Liver (tissue), 9 donors: Measurements from ENCODE around the gene FGFBP2. TPM values are rescaled to one million over a fixed set of nuclear protein-coding genes. Genes with fewer than 3 reads are reported as not detected.

ENCODE experiments used
- DNase-seq: peaks from one replicate; pipeline ENCODE4 v3.0.0-alpha.2; 2017; ENCODE audit warnings: low spot score
- H3K27ac ChIP-seq, 2 donors: one replicate each; pipeline ENCODE4 v1.7.0; 2013; ENCODE audit warnings: inconsistent platforms in 2 of 2, low read length in 2 of 2, control low read depth in 1 of 2, low read depth in 1 of 2, mild to moderate bottlenecking in 1 of 2
- H3K27me3 ChIP-seq, 4 donors: one replicate each; pipeline versions ENCODE4 v1.6.1 to v1.7.0; 2013; ENCODE audit warnings: low read length in 3 of 4, inconsistent platforms in 1 of 4, mild to moderate bottlenecking in 1 of 4, moderate library complexity in 1 of 4; ENCODE audit not compliant: control insufficient read depth in 4 of 4, insufficient read depth in 4 of 4
- H3K36me3 ChIP-seq, 4 donors: one replicate each; pipeline versions ENCODE4 v1.6.1 to v1.7.0; 2013; ENCODE audit warnings: low read length in 3 of 4, mild to moderate bottlenecking in 3 of 4, low read depth in 1 of 4, moderate library complexity in 1 of 4; ENCODE audit not compliant: control insufficient read depth in 4 of 4, insufficient read depth in 3 of 4
- H3K4me1 ChIP-seq, 4 donors: one replicate each; pipeline versions ENCODE4 v1.6.1 to v1.7.0; 2013; ENCODE audit warnings: low read length in 3 of 4, mild to moderate bottlenecking in 3 of 4, moderate library complexity in 1 of 4; ENCODE audit not compliant: control insufficient read depth in 4 of 4, insufficient read depth in 4 of 4
- H3K4me3 ChIP-seq, 3 donors: one replicate each; pipeline versions ENCODE4 v1.6.1 to v1.7.0; 2013; ENCODE audit warnings: low read length in 3 of 3, control low read depth in 1 of 3, low read depth in 1 of 3, mild to moderate bottlenecking in 1 of 3
- H3K9ac ChIP-seq, 2 donors: one replicate each; pipeline ENCODE4 v1.7.0; 2013; ENCODE audit warnings: low read length in 2 of 2, mild to moderate bottlenecking in 2 of 2, moderate library complexity in 2 of 2, control low read depth in 1 of 2, low read depth in 1 of 2
- H3K9me3 ChIP-seq, 4 donors: one replicate each; pipeline versions ENCODE4 v1.6.1 to v1.7.0; 2013; ENCODE audit warnings: low read length in 3 of 4; ENCODE audit not compliant: control insufficient read depth in 4 of 4
- FOXA1 ChIP-seq: IDR thresholded peaks from 2 replicates; pipeline ENCODE4 v1.6.1; 2016; ENCODE audit warnings: antibody characterized with exemption
- FOXA2 ChIP-seq: IDR thresholded peaks from 2 replicates; pipeline ENCODE4 v1.6.1; 2016; ENCODE audit warnings: antibody characterized with exemption
- GABPA ChIP-seq, 2 donors: IDR thresholded peaks in 1 of 2; conservative IDR thresholded peaks in 1 of 2; 2 replicates each; pipeline ENCODE4 v1.6.1; 2016; ENCODE audit warnings: antibody characterized with exemption in 2 of 2, mild to moderate bottlenecking in 1 of 2, moderate library complexity in 1 of 2
- HNF4A ChIP-seq, 2 donors: conservative IDR thresholded peaks; 2 replicates each; pipeline ENCODE4 v1.6.1; 2016; ENCODE audit warnings: antibody characterized with exemption in 2 of 2, mild to moderate bottlenecking in 2 of 2
- HNF4G ChIP-seq: IDR thresholded peaks from 2 replicates; pipeline ENCODE4 v1.6.1; 2016; ENCODE audit warnings: antibody characterized with exemption
- NR2F2 ChIP-seq: IDR thresholded peaks from 2 replicates; pipeline ENCODE4 v1.6.1; 2016; ENCODE audit warnings: antibody characterized with exemption
- RXRA ChIP-seq, 2 donors: IDR thresholded peaks; 2 replicates each; pipeline ENCODE4 v1.6.1; 2017 to 2018; ENCODE audit warnings: antibody characterized with exemption in 2 of 2, mild to moderate bottlenecking in 1 of 2
- SP1 ChIP-seq: IDR thresholded peaks from 2 replicates; pipeline ENCODE4 v1.6.1; 2018; ENCODE audit warnings: antibody characterized with exemption, mild to moderate bottlenecking
- YY1 ChIP-seq: IDR thresholded peaks from 2 replicates; pipeline ENCODE4 v1.6.1; 2016; ENCODE audit warnings: antibody characterized with exemption, mild to moderate bottlenecking
- WGBS: extraction: QIAGEN DNeasy Blood & Tissue Kit; methylation state at CpG from one replicate; pipeline ENCODE4 v1.1.7; 2013; 5-methylcytosine and 5-hydroxymethylcytosine counted together
- polyA plus RNA-seq, 2 donors: library from polyadenylated mRNA; stranded (reverse) in 1 of 2; unstranded in 1 of 2; fragments of 200-250 nt in 1 of 2; fragments of >200 nt in 1 of 2; fragmentation: Nextera tagmentation in 1 of 2; extraction: Ambion mirVana in 1 of 2; gene quantifications; one replicate each; pipeline versions ENCODE4 v1.2.1 to v1.2.3, GENCODE V29; 2013 to 2015
- total RNA-seq, 2 donors: library from RNA; depleted of rRNA; stranded (reverse); fragments of >200 nt; gene quantifications; one replicate each; pipeline ENCODE4 v1.2.3, GENCODE V29; 2014
- TF ChIP-seq, protein P1 (sequence below): IDR thresholded peaks from 2 replicates; pipeline ENCODE4 v1.6.1; 2016; ENCODE audit warnings: antibody characterized with exemption
- TF ChIP-seq, protein P2 (sequence below): fragments of 150-350 bp; IDR thresholded peaks from 2 replicates; pipeline ENCODE4 v1.5.1; 2017; ENCODE audit warnings: improper control_type of control experiment, low read depth, low read length; ENCODE audit not compliant: missing input control
- TF ChIP-seq, protein P3 (sequence below): IDR thresholded peaks from 2 replicates; pipeline ENCODE4 v1.6.1; 2016; ENCODE audit warnings: antibody characterized with exemption
- TF ChIP-seq, protein P4 (sequence below): IDR thresholded peaks from 2 replicates; pipeline ENCODE4 v1.6.1; 2016; ENCODE audit warnings: antibody characterized with exemption
- donor health status: healthy.
- donor health status: healthy.
- donor health status: healthy.
- donor health status: healthy.
- donor health status: healthy.

The FGFBP2 gene
- total and polyA plus RNA-seq, 4 donors: 0.14 to 0.60 (median 0.25) TPM; not detected in 1

DNA sequence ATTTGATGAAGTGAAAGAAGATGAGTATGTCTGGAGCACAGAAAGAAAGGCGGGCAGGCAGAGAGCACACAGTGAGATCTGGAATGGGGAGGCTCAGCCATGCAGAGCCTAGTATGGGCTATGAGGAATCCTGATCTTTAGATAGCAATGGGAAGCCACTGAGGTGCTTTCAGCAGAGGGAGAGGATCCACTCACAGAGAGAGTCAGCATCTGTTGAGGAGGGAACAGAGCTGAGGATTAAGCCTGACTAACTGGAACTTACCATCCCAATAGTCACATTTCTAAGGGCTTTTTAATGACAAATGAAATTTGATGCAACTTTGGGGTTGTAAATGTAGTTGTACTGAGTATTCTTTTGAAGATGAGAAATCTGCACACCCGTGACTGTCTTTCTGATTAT, 20.6 kb upstream of the FGFBP2 start:
- no peak for DNase-seq
- TF ChIP-seq YY1: no peak
- no peak for TF ChIP-seq NR2F2
- TF ChIP-seq GABPA (IDR thresholded peaks at IDR 0.05 in 1 of 2, conservative IDR thresholded peaks at IDR 0.05 in 1 of 2): no peak
- no peak overlapping the region for H3K4me3 ChIP-seq
- H3K27me3 ChIP-seq: no peaks in the 10 kb centered on the region
- no peaks in the 10 kb centered on the region for H3K9me3 ChIP-seq
- H3K36me3 ChIP-seq: no peaks in the 10 kb centered on the region
- H3K9ac ChIP-seq: no peak overlapping the region
- 90% methylated on average over 2 of the region's 2 CpGs for WGBS
- H3K27ac ChIP-seq: no peak overlapping the region
- H3K4me1 ChIP-seq: peaks cover 0 to 2% (median 0%) of the 10 kb centered on the region in 4 donors

DNA sequence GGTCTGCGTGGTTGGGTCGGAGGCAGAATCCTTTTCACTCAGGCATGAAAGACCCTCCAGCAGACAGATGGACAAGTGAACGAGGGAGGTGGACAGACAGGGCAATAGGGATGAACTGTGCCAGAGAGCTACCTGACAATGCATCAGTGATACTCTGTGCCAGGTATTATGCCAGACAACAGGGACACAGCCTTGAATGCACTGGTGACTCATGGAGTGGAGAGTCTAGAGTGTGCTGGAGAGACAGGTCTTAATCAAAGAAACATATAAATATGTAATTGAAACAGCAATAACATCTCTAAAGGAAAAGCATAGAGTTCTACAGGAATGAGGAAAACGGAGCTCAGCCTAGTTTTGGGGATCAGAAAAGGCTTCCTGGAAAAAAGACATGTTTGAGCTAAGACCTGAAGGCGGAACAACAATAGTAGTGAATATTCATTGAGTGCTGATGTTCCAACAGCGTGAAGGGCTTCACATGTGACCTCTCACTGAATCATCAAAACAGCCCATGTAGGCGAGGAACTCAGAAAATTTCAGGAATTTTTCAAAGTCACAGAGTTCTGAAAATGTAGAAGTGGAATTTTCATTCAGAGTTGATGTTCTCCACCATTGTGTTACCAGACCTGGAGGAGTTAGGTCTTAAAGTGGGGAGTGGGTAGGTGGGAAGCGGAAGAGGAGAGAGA, 20.0 kb upstream of the FGFBP2 start:
- TF ChIP-seq, protein P1, sequence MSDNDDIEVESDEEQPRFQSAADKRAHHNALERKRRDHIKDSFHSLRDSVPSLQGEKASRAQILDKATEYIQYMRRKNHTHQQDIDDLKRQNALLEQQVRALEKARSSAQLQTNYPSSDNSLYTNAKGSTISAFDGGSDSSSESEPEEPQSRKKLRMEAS: no peak
- TF ChIP-seq, protein P2, sequence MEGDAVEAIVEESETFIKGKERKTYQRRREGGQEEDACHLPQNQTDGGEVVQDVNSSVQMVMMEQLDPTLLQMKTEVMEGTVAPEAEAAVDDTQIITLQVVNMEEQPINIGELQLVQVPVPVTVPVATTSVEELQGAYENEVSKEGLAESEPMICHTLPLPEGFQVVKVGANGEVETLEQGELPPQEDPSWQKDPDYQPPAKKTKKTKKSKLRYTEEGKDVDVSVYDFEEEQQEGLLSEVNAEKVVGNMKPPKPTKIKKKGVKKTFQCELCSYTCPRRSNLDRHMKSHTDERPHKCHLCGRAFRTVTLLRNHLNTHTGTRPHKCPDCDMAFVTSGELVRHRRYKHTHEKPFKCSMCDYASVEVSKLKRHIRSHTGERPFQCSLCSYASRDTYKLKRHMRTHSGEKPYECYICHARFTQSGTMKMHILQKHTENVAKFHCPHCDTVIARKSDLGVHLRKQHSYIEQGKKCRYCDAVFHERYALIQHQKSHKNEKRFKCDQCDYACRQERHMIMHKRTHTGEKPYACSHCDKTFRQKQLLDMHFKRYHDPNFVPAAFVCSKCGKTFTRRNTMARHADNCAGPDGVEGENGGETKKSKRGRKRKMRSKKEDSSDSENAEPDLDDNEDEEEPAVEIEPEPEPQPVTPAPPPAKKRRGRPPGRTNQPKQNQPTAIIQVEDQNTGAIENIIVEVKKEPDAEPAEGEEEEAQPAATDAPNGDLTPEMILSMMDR: no peak
- no peak for TF ChIP-seq FOXA1
- DNase-seq: no peak
- WGBS: 90% methylated on average over 8 of the region's 8 CpGs
- H3K27ac ChIP-seq: no peak overlapping the region
- H3K9me3 ChIP-seq: no peaks in the 10 kb centered on the region
- no peaks in the 10 kb centered on the region for H3K27me3 ChIP-seq
- no peak overlapping the region for H3K9ac ChIP-seq
- no peaks in the 10 kb centered on the region for H3K36me3 ChIP-seq
- no peak overlapping the region for H3K4me3 ChIP-seq
- H3K4me1 ChIP-seq: no peaks in the 10 kb centered on the region

DNA sequence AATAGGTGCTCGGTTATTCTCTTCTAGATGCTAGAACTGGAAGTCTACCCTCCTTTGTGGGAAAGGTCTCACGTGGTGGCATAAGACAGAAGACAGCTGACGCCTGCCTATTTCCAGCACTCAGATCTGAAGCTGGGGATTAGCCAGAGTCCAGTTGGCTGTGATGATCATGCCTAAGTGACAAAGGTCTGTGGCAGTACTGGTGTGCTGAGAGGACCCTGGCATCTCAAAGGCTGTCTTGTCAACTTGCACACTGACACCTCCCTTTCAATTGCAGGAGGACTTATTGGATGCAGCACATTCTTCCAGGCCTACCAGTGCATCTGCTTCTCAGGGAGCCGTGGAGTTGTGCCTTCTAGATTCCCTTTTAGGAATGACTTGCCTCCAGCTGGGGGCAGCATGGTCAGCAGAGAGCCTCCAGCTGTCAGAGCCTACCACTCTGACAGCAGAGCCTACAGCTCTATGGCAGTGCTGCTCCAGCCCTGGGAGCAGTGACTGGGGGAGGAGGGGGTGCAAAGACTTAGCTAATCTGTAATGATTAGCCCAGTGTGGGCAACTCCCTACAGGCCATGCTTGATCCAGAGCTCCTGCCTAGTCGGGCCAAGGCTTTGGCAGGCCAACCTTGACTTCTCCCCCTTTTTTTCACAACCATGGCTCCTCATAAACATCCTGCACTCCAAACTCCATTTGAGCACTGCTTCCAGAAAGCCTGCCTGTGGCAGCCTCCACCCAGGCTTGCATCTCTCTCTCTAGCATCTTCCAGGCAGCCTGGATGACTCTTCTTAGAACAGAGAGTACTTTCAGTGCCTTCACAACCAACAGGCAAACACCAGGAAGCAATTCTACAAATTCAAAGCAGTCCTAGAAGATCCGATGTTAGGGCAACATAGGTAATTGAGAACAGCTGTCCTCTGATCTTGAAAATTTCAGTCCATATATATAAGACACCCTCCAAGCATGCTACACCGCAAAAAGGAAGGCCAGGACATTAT, 13.8 kb upstream of the FGFBP2 start:
- Histone ChIP-seq H3K36me3 (no peaks in the 10 kb centered on the region), H3K9me3 (no peaks in the 10 kb centered on the region), H3K4me1 (no peaks in the 10 kb centered on the region), H3K9ac (no peak overlapping the region), H3K4me3 (no peak overlapping the region), H3K27ac (no peak overlapping the region), H3K27me3 (no peaks in the 10 kb centered on the region)
- no peak for DNase-seq
- TF ChIP-seq, protein P3, sequence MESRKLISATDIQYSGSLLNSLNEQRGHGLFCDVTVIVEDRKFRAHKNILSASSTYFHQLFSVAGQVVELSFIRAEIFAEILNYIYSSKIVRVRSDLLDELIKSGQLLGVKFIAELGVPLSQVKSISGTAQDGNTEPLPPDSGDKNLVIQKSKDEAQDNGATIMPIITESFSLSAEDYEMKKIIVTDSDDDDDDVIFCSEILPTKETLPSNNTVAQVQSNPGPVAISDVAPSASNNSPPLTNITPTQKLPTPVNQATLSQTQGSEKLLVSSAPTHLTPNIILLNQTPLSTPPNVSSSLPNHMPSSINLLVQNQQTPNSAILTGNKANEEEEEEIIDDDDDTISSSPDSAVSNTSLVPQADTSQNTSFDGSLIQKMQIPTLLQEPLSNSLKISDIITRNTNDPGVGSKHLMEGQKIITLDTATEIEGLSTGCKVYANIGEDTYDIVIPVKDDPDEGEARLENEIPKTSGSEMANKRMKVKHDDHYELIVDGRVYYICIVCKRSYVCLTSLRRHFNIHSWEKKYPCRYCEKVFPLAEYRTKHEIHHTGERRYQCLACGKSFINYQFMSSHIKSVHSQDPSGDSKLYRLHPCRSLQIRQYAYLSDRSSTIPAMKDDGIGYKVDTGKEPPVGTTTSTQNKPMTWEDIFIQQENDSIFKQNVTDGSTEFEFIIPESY: no peak
- TF ChIP-seq FOXA1: no peak
- no peak for TF ChIP-seq HNF4A (conservative IDR thresholded peaks at IDR 0.05)
- TF ChIP-seq RXRA (IDR thresholded peaks at IDR 0.05): no peak
- TF ChIP-seq, protein P1: no peak
- TF ChIP-seq, protein P4, sequence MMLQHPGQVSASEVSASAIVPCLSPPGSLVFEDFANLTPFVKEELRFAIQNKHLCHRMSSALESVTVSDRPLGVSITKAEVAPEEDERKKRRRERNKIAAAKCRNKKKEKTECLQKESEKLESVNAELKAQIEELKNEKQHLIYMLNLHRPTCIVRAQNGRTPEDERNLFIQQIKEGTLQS: no peak
- no peak for TF ChIP-seq FOXA2
- no peak for TF ChIP-seq SP1
- TF ChIP-seq HNF4G: no peak
- WGBS: 79% methylated on average over 7 of the region's 7 CpGs
